ENCODE results near the gene TMIGD1. TPM values are rescaled to one million over a fixed set of nuclear protein-coding genes. Genes with fewer than 3 reads are reported as not detected.
A peak's percentile ranks its signal among the peaks of the same experiment; 100 is the strongest.
"Not testable (repeated sequence)": the region's sequence is repeated elsewhere in the genome, so short reads cannot be mapped to it uniquely, and the experiment has no call there.

Gene TMIGD1
- total and polyA plus RNA-seq, 2 donors = not detected

DNA sequence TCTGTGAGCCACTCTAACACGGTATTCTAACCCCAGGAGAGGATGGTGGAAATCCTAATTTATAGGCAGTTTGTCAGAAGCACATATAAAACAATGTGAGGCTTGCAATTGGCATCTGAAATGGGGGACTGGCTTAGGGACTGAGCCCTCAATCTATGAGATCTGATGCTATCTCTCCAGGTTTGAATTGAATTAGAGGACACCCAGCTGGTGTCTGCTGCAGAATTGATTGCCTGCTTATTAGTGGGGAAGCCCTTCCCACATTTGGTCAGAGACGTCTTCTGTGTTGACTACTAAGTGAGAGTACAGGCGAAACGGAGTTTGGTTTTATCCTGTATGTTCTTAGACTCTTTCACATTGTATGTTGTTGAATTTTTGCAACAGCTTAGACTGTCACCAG, 13.6 kb upstream of the TMIGD1 start:
- no peak for DNase-seq (ENCODE audit: low read depth in 6 of 9, low spot score in 9 of 9)
- H3K4me3 ChIP-seq (ENCODE audit: low read length in 2 of 2) = no peak overlapping the region
- H3K36me3 ChIP-seq (ENCODE audit: control insufficient read depth in 2 of 2, insufficient read depth in 2 of 2, low read length in 1 of 2) = no peaks in the 10 kb centered on the region
- WGBS = 88% methylated on average over 4 of the region's 4 CpGs
- no peaks in the 10 kb centered on the region for H3K27me3 ChIP-seq (ENCODE audit: control insufficient read depth in 2 of 2, insufficient read depth in 1 of 2, low read length in 1 of 2)
- no peak overlapping the region for H3K27ac ChIP-seq (ENCODE audit: low read depth in 1 of 2, low read length in 1 of 2)
- peaks cover 0 to 3% of the 10 kb centered on the region in 2 donors for H3K9me3 ChIP-seq (ENCODE audit: control insufficient read depth in 2 of 2, insufficient read depth in 1 of 2, low read length in 1 of 2)
- no peaks in the 10 kb centered on the region for H3K4me1 ChIP-seq (ENCODE audit: control insufficient read depth in 2 of 2, insufficient read depth in 2 of 2, low read length in 2 of 2)

GRCh38 chr17:30346221-30346795, 12.5 kb upstream of the TMIGD1 start:
- Histone ChIP-seq H3K4me1 (ENCODE audit: control insufficient read depth in 2 of 2, insufficient read depth in 2 of 2, low read length in 2 of 2) (no peaks in the 10 kb centered on the region), H3K9me3 (ENCODE audit: control insufficient read depth in 2 of 2, insufficient read depth in 1 of 2, low read length in 1 of 2) (no peaks in the 10 kb centered on the region)
- 99% methylated on average over 3 of the region's 3 CpGs for WGBS

DNA sequence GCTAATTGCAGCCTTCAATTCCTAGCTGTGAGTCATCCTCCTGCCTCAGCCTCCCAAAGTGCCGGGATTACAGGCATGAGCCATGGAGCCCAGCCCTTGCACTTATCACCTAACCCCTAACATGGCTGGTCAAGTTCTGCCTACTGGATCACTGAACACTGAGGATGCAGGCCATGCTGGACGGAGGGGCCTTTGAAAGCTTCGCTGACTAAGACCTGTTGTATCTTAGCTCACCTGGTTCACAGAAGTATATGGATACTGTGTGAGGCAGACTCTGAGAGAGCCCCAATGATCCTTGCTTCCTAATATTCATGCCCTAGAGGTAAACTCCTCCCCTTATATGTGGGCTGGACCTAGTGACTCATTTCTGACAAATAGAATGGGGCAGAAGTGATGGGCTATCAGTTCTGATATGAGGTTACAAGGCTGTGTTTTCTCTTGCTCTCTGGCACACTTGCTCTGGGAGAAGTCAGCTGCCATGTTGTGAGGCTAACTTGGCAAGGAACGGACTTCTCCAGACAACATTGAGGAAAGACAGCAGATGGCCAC, 11.7 kb upstream of the TMIGD1 start:
- DNase-seq (ENCODE audit: low read depth in 6 of 9, low spot score in 9 of 9) = no peak
- peak overlapping the region in 1 of 2 donors; percentile 48 for H3K27ac ChIP-seq (ENCODE audit: low read depth in 1 of 2, low read length in 1 of 2)
- 97% methylated on average over 4 of the region's 4 CpGs for WGBS
- no peaks in the 10 kb centered on the region for H3K36me3 ChIP-seq (ENCODE audit: control insufficient read depth in 2 of 2, insufficient read depth in 2 of 2, low read length in 1 of 2)
- no peaks in the 10 kb centered on the region for H3K9me3 ChIP-seq (ENCODE audit: control insufficient read depth in 2 of 2, insufficient read depth in 1 of 2, low read length in 1 of 2)
- H3K27me3 ChIP-seq (ENCODE audit: control insufficient read depth in 2 of 2, insufficient read depth in 1 of 2, low read length in 1 of 2) = no peaks in the 10 kb centered on the region
- H3K4me1 ChIP-seq (ENCODE audit: control insufficient read depth in 2 of 2, insufficient read depth in 2 of 2, low read length in 2 of 2) = no peaks in the 10 kb centered on the region
- H3K4me3 ChIP-seq (ENCODE audit: low read length in 2 of 2) = no peak overlapping the region

More at GRCh38 chr17:30346221-30346795, 12.5 kb upstream of the TMIGD1 start:
- Histone ChIP-seq H3K27ac (ENCODE audit: low read depth in 1 of 2, low read length in 1 of 2) (no peak overlapping the region), H3K4me3 (ENCODE audit: low read length in 2 of 2) (no peak overlapping the region), H3K27me3 (ENCODE audit: control insufficient read depth in 2 of 2, insufficient read depth in 1 of 2, low read length in 1 of 2) (no peaks in the 10 kb centered on the region), H3K36me3 (ENCODE audit: control insufficient read depth in 2 of 2, insufficient read depth in 2 of 2, low read length in 1 of 2) (no peaks in the 10 kb centered on the region)
- DNase-seq (ENCODE audit: low read depth in 6 of 9, low spot score in 9 of 9) = no peak

DNA sequence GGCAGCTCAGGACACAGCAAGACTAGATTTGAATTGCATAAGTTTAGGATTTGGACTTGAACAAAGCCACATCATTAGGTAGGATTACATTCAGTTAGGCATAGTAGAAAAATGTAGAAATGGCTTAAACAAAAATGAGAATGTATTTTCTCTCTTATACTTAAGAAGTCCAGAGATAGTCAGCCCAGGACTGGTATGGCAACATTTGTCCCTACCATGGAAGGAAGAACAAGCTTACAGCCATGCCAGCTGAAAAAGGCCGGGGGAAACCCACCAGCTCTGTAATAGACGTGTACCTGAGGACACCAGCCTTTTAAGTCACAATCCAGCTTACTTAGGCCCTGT, 11.2 kb upstream of the TMIGD1 start:
- no peaks in the 10 kb centered on the region for H3K9me3 ChIP-seq (ENCODE audit: control insufficient read depth in 2 of 2, insufficient read depth in 1 of 2, low read length in 1 of 2)
- no peak for DNase-seq (ENCODE audit: low read depth in 6 of 9, low spot score in 9 of 9)
- WGBS = 98% methylated on average over 2 of the region's 2 CpGs
- H3K36me3 ChIP-seq (ENCODE audit: control insufficient read depth in 2 of 2, insufficient read depth in 2 of 2, low read length in 1 of 2) = no peaks in the 10 kb centered on the region
- H3K27ac ChIP-seq (ENCODE audit: low read depth in 1 of 2, low read length in 1 of 2) = no peak overlapping the region
- no peak overlapping the region for H3K4me3 ChIP-seq (ENCODE audit: low read length in 2 of 2)
- no peaks in the 10 kb centered on the region for H3K27me3 ChIP-seq (ENCODE audit: control insufficient read depth in 2 of 2, insufficient read depth in 1 of 2, low read length in 1 of 2)
- H3K4me1 ChIP-seq (ENCODE audit: control insufficient read depth in 2 of 2, insufficient read depth in 2 of 2, low read length in 2 of 2) = no peaks in the 10 kb centered on the region

DNA sequence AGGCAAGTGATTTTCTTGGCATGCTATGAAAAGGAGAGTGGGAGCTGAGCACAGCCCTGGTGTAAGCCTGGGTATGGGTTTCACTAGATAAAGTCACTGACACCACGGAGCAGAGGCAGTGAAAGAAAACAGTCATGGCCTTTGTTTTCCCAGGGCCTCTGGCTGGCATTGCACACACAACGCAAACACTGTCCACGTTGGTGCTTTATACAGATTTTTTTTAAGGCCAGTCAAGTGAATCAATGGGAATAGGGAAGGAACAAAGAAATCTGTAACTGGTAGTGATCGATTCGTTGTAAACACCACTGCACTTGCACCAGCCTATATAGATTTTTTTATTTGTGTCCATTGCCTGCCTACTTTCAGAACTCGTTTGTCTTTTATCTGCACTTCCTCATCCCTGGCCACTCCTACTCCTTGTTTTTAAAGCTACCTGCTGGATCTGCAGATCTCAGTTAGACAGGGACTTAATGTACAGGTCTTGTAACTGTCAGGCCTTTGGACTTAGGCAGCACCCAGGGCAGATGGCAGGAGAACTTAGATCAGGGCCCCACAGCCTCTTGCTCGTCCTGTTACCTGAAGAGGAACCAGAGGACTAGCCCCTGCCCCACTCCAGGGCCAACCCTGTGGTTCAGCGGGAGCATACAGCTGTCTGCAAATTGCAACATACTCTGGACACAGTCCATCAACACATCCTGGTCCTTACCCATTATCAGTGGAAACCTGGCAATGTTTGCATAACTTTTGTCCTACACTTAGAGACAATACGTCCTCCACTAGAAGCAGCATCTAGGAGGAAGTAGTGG, 10.6 kb upstream of the TMIGD1 start:
- 71% methylated on average over 9 of the region's 9 CpGs for WGBS
- Histone ChIP-seq H3K27me3 (ENCODE audit: control insufficient read depth in 2 of 2, insufficient read depth in 1 of 2, low read length in 1 of 2) (no peaks in the 10 kb centered on the region), H3K4me3 (ENCODE audit: low read length in 2 of 2) (no peak overlapping the region), H3K27ac (ENCODE audit: low read depth in 1 of 2, low read length in 1 of 2) (peak overlapping the region in 1 of 2 donors; percentile 26), H3K9me3 (ENCODE audit: control insufficient read depth in 2 of 2, insufficient read depth in 1 of 2, low read length in 1 of 2) (no peaks in the 10 kb centered on the region), H3K4me1 (ENCODE audit: control insufficient read depth in 2 of 2, insufficient read depth in 2 of 2, low read length in 2 of 2) (no peaks in the 10 kb centered on the region), H3K36me3 (ENCODE audit: control insufficient read depth in 2 of 2, insufficient read depth in 2 of 2, low read length in 1 of 2) (no peaks in the 10 kb centered on the region)
- no peak for DNase-seq (ENCODE audit: low read depth in 6 of 9, low spot score in 9 of 9)

DNA sequence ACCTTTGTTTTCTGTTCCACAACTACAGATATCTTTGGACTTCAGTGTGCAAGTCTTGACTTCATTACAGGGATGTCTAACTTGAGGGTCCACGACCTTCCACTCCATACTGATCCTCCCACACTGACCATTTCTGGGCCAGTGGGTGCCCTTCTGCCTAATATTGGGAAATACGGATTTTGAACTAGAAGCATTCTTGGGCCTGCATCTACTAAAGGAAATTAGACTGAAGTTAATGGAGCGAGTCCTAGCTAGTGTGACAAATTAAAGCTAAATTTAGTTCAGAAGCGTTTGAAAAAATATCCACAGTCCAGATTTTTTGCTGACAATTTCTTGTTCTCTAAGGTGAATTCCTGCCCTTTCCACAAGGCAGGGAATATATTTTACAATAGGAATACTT, 9.9 kb upstream of the TMIGD1 start:
- WGBS = 93% methylated on average over 4 of the region's 4 CpGs
- Histone ChIP-seq H3K9me3 (ENCODE audit: control insufficient read depth in 2 of 2, insufficient read depth in 1 of 2, low read length in 1 of 2) (no peaks in the 10 kb centered on the region), H3K4me3 (ENCODE audit: low read length in 2 of 2) (no peak overlapping the region), H3K36me3 (ENCODE audit: control insufficient read depth in 2 of 2, insufficient read depth in 2 of 2, low read length in 1 of 2) (no peaks in the 10 kb centered on the region), H3K27ac (ENCODE audit: low read depth in 1 of 2, low read length in 1 of 2) (no peak overlapping the region), H3K4me1 (ENCODE audit: control insufficient read depth in 2 of 2, insufficient read depth in 2 of 2, low read length in 2 of 2) (no peaks in the 10 kb centered on the region), H3K27me3 (ENCODE audit: control insufficient read depth in 2 of 2, insufficient read depth in 1 of 2, low read length in 1 of 2) (no peaks in the 10 kb centered on the region)
- DNase-seq (ENCODE audit: low read depth in 6 of 9, low spot score in 9 of 9) = no peak

GRCh38 chr17:30343244-30343643, 9.4 kb upstream of the TMIGD1 start:
- H3K9me3 ChIP-seq (ENCODE audit: control insufficient read depth in 2 of 2, insufficient read depth in 1 of 2, low read length in 1 of 2); DNase-seq (ENCODE audit: low read depth in 6 of 9, low spot score in 9 of 9); H3K36me3 ChIP-seq (ENCODE audit: control insufficient read depth in 2 of 2, insufficient read depth in 2 of 2, low read length in 1 of 2); H3K27ac ChIP-seq (ENCODE audit: low read depth in 1 of 2, low read length in 1 of 2); H3K27me3 ChIP-seq (ENCODE audit: control insufficient read depth in 2 of 2, insufficient read depth in 1 of 2, low read length in 1 of 2); H3K4me1 ChIP-seq (ENCODE audit: control insufficient read depth in 2 of 2, insufficient read depth in 2 of 2, low read length in 2 of 2); H3K4me3 ChIP-seq (ENCODE audit: low read length in 2 of 2): not testable (repeated sequence)
- WGBS = 96% methylated on average over 3 of the region's 3 CpGs

- H3K27ac ChIP-seq (ENCODE audit: low read depth in 1 of 2, low read length in 1 of 2) = no peak overlapping the region
- H3K27me3 ChIP-seq (ENCODE audit: control insufficient read depth in 2 of 2, insufficient read depth in 1 of 2, low read length in 1 of 2) = no peaks in the 10 kb centered on the region
- 98% methylated on average over 5 of the region's 5 CpGs for WGBS
- no peak for DNase-seq (ENCODE audit: low read depth in 6 of 9, low spot score in 9 of 9)
- no peaks in the 10 kb centered on the region for H3K9me3 ChIP-seq (ENCODE audit: control insufficient read depth in 2 of 2, insufficient read depth in 1 of 2, low read length in 1 of 2)
- no peak overlapping the region for H3K4me3 ChIP-seq (ENCODE audit: low read length in 2 of 2)
- no peaks in the 10 kb centered on the region for H3K4me1 ChIP-seq (ENCODE audit: control insufficient read depth in 2 of 2, insufficient read depth in 2 of 2, low read length in 2 of 2)
- H3K36me3 ChIP-seq (ENCODE audit: control insufficient read depth in 2 of 2, insufficient read depth in 2 of 2, low read length in 1 of 2) = no peaks in the 10 kb centered on the region
These were observed 7.9 kb upstream of the TMIGD1 start for GRCh38 chr17:30341703-30342249.

DNA sequence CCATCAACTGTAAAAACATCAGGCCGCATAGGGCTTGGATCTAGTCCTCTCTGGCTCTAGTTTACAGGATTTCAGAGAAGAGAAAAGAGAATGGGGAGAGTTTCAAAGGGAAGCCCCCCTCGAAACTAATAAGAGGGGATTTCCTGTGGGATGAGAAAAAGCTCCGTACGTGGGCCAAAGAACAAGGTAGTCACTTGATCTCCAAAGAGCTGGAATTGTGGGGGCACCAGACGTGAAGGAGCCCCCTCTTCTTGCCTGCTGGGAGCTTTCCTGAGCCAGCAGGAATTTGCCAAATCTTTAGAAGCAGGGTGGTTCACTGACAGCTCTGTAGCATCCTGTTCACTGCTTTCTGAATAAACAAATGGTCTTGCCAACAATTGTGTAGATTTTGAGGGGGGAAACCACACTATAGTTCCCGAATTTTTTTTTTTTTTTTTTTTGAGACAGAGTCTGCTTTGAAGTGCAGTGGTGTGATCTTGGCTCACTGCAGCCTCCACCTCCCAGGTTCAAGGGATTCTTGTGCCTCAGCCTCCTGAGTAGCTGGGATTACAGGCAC, 7.0 kb upstream of the TMIGD1 start:
- no peaks in the 10 kb centered on the region for H3K36me3 ChIP-seq (ENCODE audit: control insufficient read depth in 2 of 2, insufficient read depth in 2 of 2, low read length in 1 of 2)
- no peak overlapping the region for H3K4me3 ChIP-seq (ENCODE audit: low read length in 2 of 2)
- DNase-seq (ENCODE audit: low read depth in 6 of 9, low spot score in 9 of 9) = no peak
- no peaks in the 10 kb centered on the region for H3K9me3 ChIP-seq (ENCODE audit: control insufficient read depth in 2 of 2, insufficient read depth in 1 of 2, low read length in 1 of 2)
- no peaks in the 10 kb centered on the region for H3K4me1 ChIP-seq (ENCODE audit: control insufficient read depth in 2 of 2, insufficient read depth in 2 of 2, low read length in 2 of 2)
- peak overlapping the region; percentile 40 to 45 for H3K27ac ChIP-seq (ENCODE audit: low read depth in 1 of 2, low read length in 1 of 2)
- 83% methylated on average over 6 of the region's 6 CpGs for WGBS
- H3K27me3 ChIP-seq (ENCODE audit: control insufficient read depth in 2 of 2, insufficient read depth in 1 of 2, low read length in 1 of 2) = no peaks in the 10 kb centered on the region

All from thymus (tissue), 11 donors.